IMR-90 (cell line): Measurements from ENCODE around the gene SPC25. TPM values are rescaled to one million over a fixed set of nuclear protein-coding genes. Genes with fewer than 3 reads are reported as not detected.

Source experiments
- ATAC-seq: fragments of 200-7000 bp; cut with Tn5 transposase; 2 replicates; pipeline ENCODE4 v1.9.1; 2020; ENCODE audit warnings: low read depth, mild to moderate bottlenecking, moderate library complexity
- BruUV-seq: library from RNA; stranded (reverse); fragments of 400-500 nt; replicated peaks from 2 replicates; lab custom pipeline; 2021; lab: Mats Ljungman, UMichigan
- CTCF ChIA-PET: fragments of 300-600 bp; formaldehyde crosslinking; extraction: SDS; loops from one replicate; lab custom pipeline; 2021; ENCODE audit warnings: antibody characterized with exemption; lab: Yijun Ruan, JAX
- POLR2A ChIA-PET: fragments of 300-600 bp; sonication (Branson Sonifier 250); formaldehyde crosslinking; loops from one replicate; lab custom pipeline; 2022; ENCODE audit warnings: antibody characterized with exemption; ENCODE audit not compliant: unreplicated experiment; lab: Charles Lee
- DNase-seq: peaks from one replicate; pipeline ENCODE4 v3.0.0; 2013
- H2AFZ ChIP-seq: replicated peaks from 2 replicates; pipeline ENCODE3; 2013; ENCODE audit warnings: low read length, mild to moderate bottlenecking; ENCODE audit not compliant: poor library complexity
- H2AK5ac ChIP-seq: 2 replicates; pipeline ENCODE4 v1.6.1; 2013; ENCODE audit warnings: low read depth, low read length, inconsistent platforms
- H2AK9ac ChIP-seq: replicated peaks from 2 replicates; pipeline ENCODE3; 2013; ENCODE audit warnings: mild to moderate bottlenecking, low read depth, low read length, moderate library complexity; ENCODE audit not compliant: poor library complexity
- H2BK120ac ChIP-seq: 2 replicates; pipeline ENCODE4 v1.6.1; 2013; ENCODE audit warnings: low read depth, low read length, inconsistent platforms
- H2BK15ac ChIP-seq: 3 replicates; pipeline ENCODE4 v1.6.1; 2013; ENCODE audit warnings: low read depth, low read length, inconsistent platforms
- H2BK20ac ChIP-seq: 2 replicates; pipeline ENCODE4 v1.6.1; 2013; ENCODE audit warnings: low read depth, mild to moderate bottlenecking, inconsistent platforms, low read length, moderate library complexity
- H2BK5ac ChIP-seq: 2 replicates; pipeline ENCODE4 v1.6.1; 2013; ENCODE audit warnings: mild to moderate bottlenecking, low read depth, low read length, inconsistent platforms; ENCODE audit not compliant: poor library complexity, severe bottlenecking
- H3K14ac ChIP-seq: replicated peaks from 2 replicates; pipeline ENCODE4 v1.6.1; 2013; ENCODE audit warnings: low read depth, low read length, inconsistent platforms
- H3K18ac ChIP-seq: 2 replicates; pipeline ENCODE4 v1.6.1; 2013; ENCODE audit warnings: low read depth, low read length, control low read depth
- H3K23ac ChIP-seq: 2 replicates; pipeline ENCODE4 v1.6.1; 2013; ENCODE audit warnings: low read depth, low read length, inconsistent platforms
- H3K27ac ChIP-seq: 2 replicates; pipeline ENCODE4 v1.5.1; 2013; ENCODE audit warnings: mild to moderate bottlenecking, control low read depth, low read length; ENCODE audit not compliant: insufficient read depth
- H3K27me3 ChIP-seq: 2 replicates; pipeline ENCODE4 v1.6.1; 2013; ENCODE audit warnings: low read length; ENCODE audit not compliant: control insufficient read depth, insufficient read depth
- H3K36me3 ChIP-seq: 2 replicates; pipeline ENCODE4 v1.6.1; 2013; ENCODE audit warnings: low read length, mixed read lengths; ENCODE audit not compliant: control insufficient read depth, insufficient read depth
- H3K4ac ChIP-seq: 2 replicates; pipeline ENCODE4 v1.6.1; 2013; ENCODE audit warnings: low read depth, low read length, inconsistent platforms
- H3K4me1 ChIP-seq: 2 replicates; pipeline ENCODE4 v1.6.1; 2013; ENCODE audit warnings: low read length, mixed read lengths; ENCODE audit not compliant: control insufficient read depth, insufficient read depth
- H3K4me2 ChIP-seq: 2 replicates; pipeline ENCODE4 v1.6.1; 2013; ENCODE audit warnings: low read depth, mild to moderate bottlenecking, control low read depth, low read length, moderate library complexity
- H3K4me3 ChIP-seq: 2 replicates; pipeline ENCODE4 v1.5.1; 2013; ENCODE audit warnings: low read depth, mild to moderate bottlenecking, control low read depth, low read length, moderate library complexity; ENCODE audit not compliant: insufficient read depth
- H3K56ac ChIP-seq: 2 replicates; pipeline ENCODE4 v1.6.1; 2013; ENCODE audit warnings: low read length, inconsistent platforms; ENCODE audit not compliant: insufficient read depth; ENCODE audit errors: extremely low read depth
- H3K79me1 ChIP-seq, 2 experiments: 2 replicates each; pipeline ENCODE4 v1.6.1; 2013; ENCODE audit warnings: low read length in 2 of 2, inconsistent platforms in 1 of 2, low read depth in 1 of 2
- H3K9ac ChIP-seq: 2 replicates; pipeline ENCODE4 v1.6.1; 2013; ENCODE audit warnings: low read depth, low read length, control low read depth
- H3K9me1 ChIP-seq: 2 replicates; pipeline ENCODE4 v1.6.1; 2013; ENCODE audit warnings: low read length, inconsistent platforms; ENCODE audit not compliant: insufficient read depth
- H3K9me3 ChIP-seq: 2 replicates; pipeline ENCODE4 v1.6.1; 2013; ENCODE audit warnings: low read length; ENCODE audit not compliant: control insufficient read depth, insufficient read depth
- H4K20me1 ChIP-seq: 2 replicates; pipeline ENCODE4 v1.6.1; 2013; ENCODE audit warnings: low read length, inconsistent platforms; ENCODE audit not compliant: insufficient read depth
- H4K5ac ChIP-seq: 2 replicates; pipeline ENCODE4 v1.6.1; 2013; ENCODE audit warnings: mild to moderate bottlenecking, low read depth, low read length, control low read depth
- H4K8ac ChIP-seq, 2 experiments: 2 replicates each; pipeline ENCODE4 v1.6.1; 2013; ENCODE audit warnings: low read depth in 2 of 2, low read length in 2 of 2, control low read depth in 1 of 2, inconsistent platforms in 1 of 2
- H4K91ac ChIP-seq: 2 replicates; pipeline ENCODE4 v1.6.1; 2013; ENCODE audit warnings: low read depth, low read length, inconsistent platforms; ENCODE audit not compliant: insufficient read depth
- CEBPB ChIP-seq: IDR thresholded peaks from 2 replicates; pipeline ENCODE4 v1.6.1; 2012; ENCODE audit warnings: low read depth, low read length, improper control_type of control experiment
- CHD1 ChIP-seq: IDR thresholded peaks from 2 replicates; pipeline ENCODE4 v1.6.1; 2012; ENCODE audit warnings: low read depth, low read length, improper control_type of control experiment
- CTCF ChIP-seq: conservative IDR thresholded peaks from 2 replicates; pipeline ENCODE4 v1.5.1; 2012; ENCODE audit warnings: mild to moderate bottlenecking, low read depth, low read length, improper control_type of control experiment
- FOS ChIP-seq: fragments of 150-350 bp; IDR thresholded peaks from 2 replicates; pipeline ENCODE4 v1.6.1; 2016; ENCODE audit warnings: low read depth, low read length
- MAFK ChIP-seq: IDR thresholded peaks from 2 replicates; pipeline ENCODE4 v1.6.1; 2012; ENCODE audit warnings: low read depth, low read length, improper control_type of control experiment
- MAZ ChIP-seq: IDR thresholded peaks from 2 replicates; pipeline ENCODE4 v1.6.1; 2012; ENCODE audit warnings: low read depth, mild to moderate bottlenecking, low read length, improper control_type of control experiment, moderate library complexity, borderline replicate concordance
- NFE2L2 ChIP-seq: fragments of 150-350 bp; IDR thresholded peaks from 2 replicates; pipeline ENCODE4 v1.6.1; 2016; ENCODE audit warnings: low read depth, mild to moderate bottlenecking, low read length
- POLR2A ChIP-seq: IDR thresholded peaks from 2 replicates; pipeline ENCODE4 v1.6.1; 2012; ENCODE audit warnings: mild to moderate bottlenecking, low read depth, low read length
- SMC3 ChIP-seq: fragments of 150-350 bp; IDR thresholded peaks from 2 replicates; pipeline ENCODE4 v1.6.1; 2016; ENCODE audit warnings: low read depth, mild to moderate bottlenecking, antibody characterized with exemption, low read length, moderate library complexity
- USF2 ChIP-seq: fragments of 150-350 bp; IDR thresholded peaks from 2 replicates; pipeline ENCODE4 v1.6.1; 2017; ENCODE audit warnings: mild to moderate bottlenecking, antibody characterized with exemption, low read length, low read depth
- WGBS, 2 experiments: methylation state at CpG; one replicate each; pipeline versions ENCODE4 v1.1.5 to v1.1.7; 2013; ENCODE audit warnings: missing lambda C conversion rate in 2 of 2; ENCODE audit not compliant: insufficient read length in 1 of 2; ENCODE audit errors: extremely low coverage in 2 of 2; 5-methylcytosine and 5-hydroxymethylcytosine counted together
- dilution Hi-C: fragments of 300-500 bp; cut with HindIII; formaldehyde crosslinking; loops from one replicate; pipeline ENCODE4 v1.14.3; 2018; ENCODE audit warnings: low sequenced_read_pairs; ENCODE audit not compliant: unreplicated experiment
- in situ Hi-C: fragments of 300-500 bp; cut with MboI; formaldehyde crosslinking; loops from 3 replicates; pipeline ENCODE4 v1.14.3; 2019; ENCODE audit warnings: low sequenced_read_pairs, inconsistent platforms, mixed read lengths
- intact Hi-C: fragments of 100-400 bp; cut with micrococcal nuclease; formaldehyde crosslinking; loops from 2 replicates; pipeline ENCODE4 v1.10.0; 2022
- polyA plus RNA-seq, 3 experiments: library from polyadenylated mRNA; depleted of rRNA; stranded (reverse); fragments of >200 nt; gene quantifications; 2 replicates each; pipeline ENCODE4 v1.2.3, GENCODE V29; 2012; ENCODE audit warnings: low replicate concordance in 1 of 3
- total RNA-seq: library from RNA; depleted of rRNA; stranded (reverse); fragments of >200 nt; gene quantifications from 2 replicates; pipeline ENCODE4 v1.2.3, GENCODE V29; 2012

Gene SPC25
- total and polyA plus RNA-seq, 2 of the 4 experiments (the other 2 are of a cell fraction) = 2.0 to 7.1 TPM

GRCh38 chr2:168926621-168927386 is 36.6 kb upstream of the SPC25 start:
- no peak overlapping the region for H3K9ac ChIP-seq
- ATAC-seq = no peak
- H4K91ac ChIP-seq = no peak overlapping the region
- H2AK9ac ChIP-seq = no peak overlapping the region
- DNase-seq = no peak
- ChIA-PET CTCF (interaction anchor here (1.0 kb wide), 1 partner anchor 580 kb away, joined by 4 read pairs; no protein-coding TSS in a partner anchor), POLR2A (no interaction called here)
- no peak overlapping the region for H3K14ac ChIP-seq
- no CpG with 5 or more reads among the region's 3 CpGs for WGBS, 2 experiments
- no peak overlapping the region for H2BK20ac ChIP-seq
- TF ChIP-seq SMC3 (no peak), POLR2A (no peak), NFE2L2 (no peak), MAZ (no peak), CTCF (no peak), USF2 (no peak), CHD1 (no peak), FOS (no peak), MAFK (no peak), CEBPB (no peak)
- no peaks in the 10 kb centered on the region for H3K79me1 ChIP-seq
- H2AK5ac ChIP-seq = no peak overlapping the region
- no peak overlapping the region for H2BK120ac ChIP-seq
- peaks cover 9% of the 10 kb centered on the region for H3K27me3 ChIP-seq
- no peak overlapping the region for H4K5ac ChIP-seq
- H4K8ac ChIP-seq = no peak overlapping the region
- H3K18ac ChIP-seq = no peak overlapping the region
- H2AFZ ChIP-seq = no peak overlapping the region
- H3K36me3 ChIP-seq = no peaks in the 10 kb centered on the region
- no peak overlapping the region for H3K56ac ChIP-seq
- dilution Hi-C loops = no loop called here
- BruUV-seq = no TSS peak
- no peak overlapping the region for H3K23ac ChIP-seq
- no peak overlapping the region for H3K27ac ChIP-seq
- in situ Hi-C loops = no loop called here
- no peaks in the 10 kb centered on the region for H3K9me3 ChIP-seq
- no peak overlapping the region for H3K4me2 ChIP-seq
- H3K9me1 ChIP-seq = no peaks in the 10 kb centered on the region
- no peak overlapping the region for H3K4ac ChIP-seq
- no peak overlapping the region for H2BK5ac ChIP-seq
- intact Hi-C loops = no loop called here
- no peaks in the 10 kb centered on the region for H3K4me1 ChIP-seq
- H3K4me3 ChIP-seq = no peak overlapping the region
- H2BK15ac ChIP-seq = no peak overlapping the region
- no peaks in the 10 kb centered on the region for H4K20me1 ChIP-seq
